ENCODE data around the gene TRPM4. TPM values are rescaled to one million over a fixed set of nuclear protein-coding genes. Genes with fewer than 3 reads are reported as not detected.

The TRPM4 gene
- total and polyA plus RNA-seq, 2 of the 13 experiments (the other 11 are each of a cell fraction or from before 2014, with no cell fraction given) = 1.9 to 4.3 TPM

- no peak for TF ChIP-seq MZF1 (CRISPR knock-in tag; IDR thresholded peaks at IDR 0.05; ENCODE audit: borderline replicate concordance)
- TF ChIP-seq ZNF207 (IDR thresholded peaks at IDR 0.05; ENCODE audit: borderline replicate concordance) = no peak
- TF ChIP-seq PHF8 (CRISPR knock-in tag; IDR thresholded peaks at IDR 0.05) = peak; percentile 65; the same call in 1 of the 2 replicates
- no peak for TF ChIP-seq HCFC1 (IDR thresholded peaks at IDR 0.05; ENCODE audit: low read depth, low read length)
- peak; percentile 88 for TF ChIP-seq MYC (CRISPR knock-in tag; IDR thresholded peaks at IDR 0.05; ENCODE audit: borderline replicate concordance)
- TF ChIP-seq RNF219 (CRISPR knock-in tag; IDR thresholded peaks at IDR 0.05) = no peak
- TF ChIP-seq, protein P1, sequence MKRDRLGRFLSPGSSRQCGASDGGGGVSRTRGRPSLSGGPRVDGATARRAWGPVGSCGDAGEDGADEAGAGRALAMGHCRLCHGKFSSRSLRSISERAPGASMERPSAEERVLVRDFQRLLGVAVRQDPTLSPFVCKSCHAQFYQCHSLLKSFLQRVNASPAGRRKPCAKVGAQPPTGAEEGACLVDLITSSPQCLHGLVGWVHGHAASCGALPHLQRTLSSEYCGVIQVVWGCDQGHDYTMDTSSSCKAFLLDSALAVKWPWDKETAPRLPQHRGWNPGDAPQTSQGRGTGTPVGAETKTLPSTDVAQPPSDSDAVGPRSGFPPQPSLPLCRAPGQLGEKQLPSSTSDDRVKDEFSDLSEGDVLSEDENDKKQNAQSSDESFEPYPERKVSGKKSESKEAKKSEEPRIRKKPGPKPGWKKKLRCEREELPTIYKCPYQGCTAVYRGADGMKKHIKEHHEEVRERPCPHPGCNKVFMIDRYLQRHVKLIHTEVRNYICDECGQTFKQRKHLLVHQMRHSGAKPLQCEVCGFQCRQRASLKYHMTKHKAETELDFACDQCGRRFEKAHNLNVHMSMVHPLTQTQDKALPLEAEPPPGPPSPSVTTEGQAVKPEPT (CRISPR knock-in tag; IDR thresholded peaks at IDR 0.05; ENCODE audit: low read depth) = no peak; the same call in 1 of the 2 replicates
- TF ChIP-seq PITX1 (CRISPR knock-in tag; IDR thresholded peaks at IDR 0.05) = peak; percentile 74
- no peak for TF ChIP-seq ZNF121 (CRISPR knock-in tag; IDR thresholded peaks at IDR 0.05)
- peak; percentile 71; the same call in 1 of the 2 replicates for TF ChIP-seq ZNF547 (CRISPR knock-in tag; IDR thresholded peaks at IDR 0.05)
- TF ChIP-seq CEBPZ (IDR thresholded peaks at IDR 0.05; ENCODE audit: low read length) = no peak
- no peak for TF ChIP-seq ZMAT5 (CRISPR knock-in tag; IDR thresholded peaks at IDR 0.05; ENCODE audit: borderline replicate concordance, low read depth)
- no peak for TF ChIP-seq ZNF484 (CRISPR knock-in tag; IDR thresholded peaks at IDR 0.05; ENCODE audit: borderline replicate concordance, low read depth)
- TF ChIP-seq ARNT (IDR thresholded peaks at IDR 0.05) = no peak
- peak; percentile 78; the same call in 1 of the 2 replicates for TF ChIP-seq ZNF552 (CRISPR knock-in tag; IDR thresholded peaks at IDR 0.05; ENCODE audit: borderline replicate concordance)
- TF ChIP-seq IKZF4 (CRISPR knock-in tag; IDR thresholded peaks at IDR 0.05; ENCODE audit: borderline replicate concordance, low read depth, not compliant biosample characterization) = no peak
- TF ChIP-seq, protein P2, sequence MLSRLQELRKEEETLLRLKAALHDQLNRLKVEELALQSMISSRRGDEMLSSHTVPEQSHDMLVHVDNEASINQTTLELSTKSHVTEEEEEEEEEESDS (CRISPR knock-in tag; IDR thresholded peaks at IDR 0.05; ENCODE audit: borderline replicate concordance) = no peak
- 0 out of 2 replicates have a peak, but pooled peaks have one; percentile 27 for TF ChIP-seq MTF1 (CRISPR knock-in tag; IDR thresholded peaks at IDR 0.05)
- TF ChIP-seq ZNF558 (CRISPR knock-in tag; IDR thresholded peaks at IDR 0.05; ENCODE audit: borderline replicate concordance) = no peak
- TF ChIP-seq ISX (CRISPR knock-in tag; conservative IDR thresholded peaks at IDR 0.05) = no peak
- no peak for TF ChIP-seq TEAD2 (CRISPR knock-in tag; IDR thresholded peaks at IDR 0.05)
- no peak for TF ChIP-seq NR3C1 (CRISPR knock-in tag; IDR thresholded peaks at IDR 0.05)
These were observed 38.8 kb upstream of the TRPM4 start, which contains the start of gene C19orf73 (continued) for GRCh38 chr19:49118565-49119410.

Measured in HepG2 (cell line).